ENCODE data around the gene HSPB1.

Gene HSPB1

DNA sequence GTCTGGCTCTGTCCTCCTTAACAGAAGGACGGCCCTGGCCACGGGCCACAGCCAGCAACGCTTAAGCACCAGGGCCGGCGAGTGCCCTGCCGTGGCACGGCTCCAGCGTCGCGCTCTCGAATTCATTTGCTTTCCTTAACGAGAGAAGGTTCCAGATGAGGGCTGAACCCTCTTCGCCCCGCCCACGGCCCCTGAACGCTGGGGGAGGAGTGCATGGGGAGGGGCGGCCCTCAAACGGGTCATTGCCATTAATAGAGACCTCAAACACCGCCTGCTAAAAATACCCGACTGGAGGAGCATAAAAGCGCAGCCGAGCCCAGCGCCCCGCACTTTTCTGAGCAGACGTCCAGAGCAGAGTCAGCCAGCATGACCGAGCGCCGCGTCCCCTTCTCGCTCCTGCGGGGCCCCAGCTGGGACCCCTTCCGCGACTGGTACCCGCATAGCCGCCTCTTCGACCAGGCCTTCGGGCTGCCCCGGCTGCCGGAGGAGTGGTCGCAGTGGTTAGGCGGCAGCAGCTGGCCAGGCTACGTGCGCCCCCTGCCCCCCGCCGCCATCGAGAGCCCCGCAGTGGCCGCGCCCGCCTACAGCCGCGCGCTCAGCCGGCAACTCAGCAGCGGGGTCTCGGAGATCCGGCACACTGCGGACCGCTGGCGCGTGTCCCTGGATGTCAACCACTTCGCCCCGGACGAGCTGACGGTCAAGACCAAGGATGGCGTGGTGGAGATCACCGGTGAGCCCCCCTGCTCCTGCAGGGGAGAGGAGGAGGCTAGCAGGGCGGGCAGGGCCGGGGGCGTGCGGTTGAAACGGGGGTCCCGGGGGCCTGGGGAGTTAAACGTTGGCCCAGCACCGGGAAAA, at the start of gene HSPB1:
HSPB1 (plus strand) TSS at position 327 of the 855 bp plus-strand sequence; CDS start at position 367, 40 bp downstream.
- in situ Hi-C loops (cut with HindIII; ENCODE audit: low sequenced_read_pairs): no loop called here

DNA sequence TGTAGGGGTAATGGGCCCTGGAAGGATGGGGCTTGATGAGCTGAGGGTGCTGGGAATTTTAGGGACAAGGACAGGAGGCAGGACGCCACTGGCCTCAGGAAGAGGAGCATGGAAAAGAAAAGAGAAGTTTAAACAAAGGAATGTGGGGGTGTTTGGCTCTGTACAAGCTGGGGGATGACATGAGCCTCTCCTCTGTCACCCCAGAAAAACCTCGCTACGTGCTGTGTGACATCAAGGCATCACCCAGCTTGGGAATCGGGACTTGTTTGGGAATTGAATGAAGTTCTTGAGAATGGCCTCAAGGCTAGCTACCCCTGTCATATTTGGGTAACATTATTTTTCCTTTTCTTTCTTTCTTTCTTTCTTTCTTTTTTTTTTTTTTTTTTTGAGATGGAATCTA, 47.7 kb upstream of the HSPB1 start:
- TF ChIP-seq, protein P1, sequence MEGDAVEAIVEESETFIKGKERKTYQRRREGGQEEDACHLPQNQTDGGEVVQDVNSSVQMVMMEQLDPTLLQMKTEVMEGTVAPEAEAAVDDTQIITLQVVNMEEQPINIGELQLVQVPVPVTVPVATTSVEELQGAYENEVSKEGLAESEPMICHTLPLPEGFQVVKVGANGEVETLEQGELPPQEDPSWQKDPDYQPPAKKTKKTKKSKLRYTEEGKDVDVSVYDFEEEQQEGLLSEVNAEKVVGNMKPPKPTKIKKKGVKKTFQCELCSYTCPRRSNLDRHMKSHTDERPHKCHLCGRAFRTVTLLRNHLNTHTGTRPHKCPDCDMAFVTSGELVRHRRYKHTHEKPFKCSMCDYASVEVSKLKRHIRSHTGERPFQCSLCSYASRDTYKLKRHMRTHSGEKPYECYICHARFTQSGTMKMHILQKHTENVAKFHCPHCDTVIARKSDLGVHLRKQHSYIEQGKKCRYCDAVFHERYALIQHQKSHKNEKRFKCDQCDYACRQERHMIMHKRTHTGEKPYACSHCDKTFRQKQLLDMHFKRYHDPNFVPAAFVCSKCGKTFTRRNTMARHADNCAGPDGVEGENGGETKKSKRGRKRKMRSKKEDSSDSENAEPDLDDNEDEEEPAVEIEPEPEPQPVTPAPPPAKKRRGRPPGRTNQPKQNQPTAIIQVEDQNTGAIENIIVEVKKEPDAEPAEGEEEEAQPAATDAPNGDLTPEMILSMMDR (IDR thresholded peaks at IDR 0.05; ENCODE audit: low read depth, low read length): no peak
- H3K4me3 ChIP-seq (ENCODE audit: low read depth, low read length): no peak overlapping the region
- no peak for DNase-seq (ENCODE audit: low read depth, low spot score)
- in situ Hi-C loops (cut with HindIII; ENCODE audit: low sequenced_read_pairs): no loop called here

More for the DNA sequence above, at the start of gene HSPB1:
- TF ChIP-seq, protein P1 (IDR thresholded peaks at IDR 0.05; ENCODE audit: low read depth, low read length): no peak
- DNase-seq (ENCODE audit: low read depth, low spot score): peak; percentile 94
- H3K4me3 ChIP-seq (ENCODE audit: low read depth, low read length): peak within 1 kb of the TSS; percentile 98

DNA sequence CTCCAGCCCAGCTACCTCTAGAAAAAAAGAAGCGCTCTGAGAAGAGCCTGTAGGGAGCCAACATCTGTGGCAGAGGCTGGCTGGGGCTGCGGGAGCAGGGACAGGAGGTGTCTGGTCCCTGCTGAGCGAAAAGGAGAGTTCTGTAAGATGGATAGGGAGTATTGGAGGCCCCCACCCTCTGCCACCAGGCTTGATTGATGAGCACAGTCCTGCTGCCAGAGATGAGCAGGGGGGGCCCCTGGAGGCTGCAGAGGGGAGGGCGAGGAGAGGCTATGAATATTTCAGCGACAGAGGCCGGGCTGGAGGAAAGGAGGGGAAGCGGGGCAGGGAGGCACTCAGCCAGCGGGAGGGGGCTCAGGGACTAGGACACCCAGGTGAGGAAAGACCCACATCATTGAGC, 44.5 kb upstream of the HSPB1 start:
- H3K4me3 ChIP-seq (ENCODE audit: low read depth, low read length): no peak overlapping the region
- no peak for DNase-seq (ENCODE audit: low read depth, low spot score)
- TF ChIP-seq, protein P1 (IDR thresholded peaks at IDR 0.05; ENCODE audit: low read depth, low read length): no peak
- in situ Hi-C loops (cut with HindIII; ENCODE audit: low sequenced_read_pairs): no loop called here

DNA sequence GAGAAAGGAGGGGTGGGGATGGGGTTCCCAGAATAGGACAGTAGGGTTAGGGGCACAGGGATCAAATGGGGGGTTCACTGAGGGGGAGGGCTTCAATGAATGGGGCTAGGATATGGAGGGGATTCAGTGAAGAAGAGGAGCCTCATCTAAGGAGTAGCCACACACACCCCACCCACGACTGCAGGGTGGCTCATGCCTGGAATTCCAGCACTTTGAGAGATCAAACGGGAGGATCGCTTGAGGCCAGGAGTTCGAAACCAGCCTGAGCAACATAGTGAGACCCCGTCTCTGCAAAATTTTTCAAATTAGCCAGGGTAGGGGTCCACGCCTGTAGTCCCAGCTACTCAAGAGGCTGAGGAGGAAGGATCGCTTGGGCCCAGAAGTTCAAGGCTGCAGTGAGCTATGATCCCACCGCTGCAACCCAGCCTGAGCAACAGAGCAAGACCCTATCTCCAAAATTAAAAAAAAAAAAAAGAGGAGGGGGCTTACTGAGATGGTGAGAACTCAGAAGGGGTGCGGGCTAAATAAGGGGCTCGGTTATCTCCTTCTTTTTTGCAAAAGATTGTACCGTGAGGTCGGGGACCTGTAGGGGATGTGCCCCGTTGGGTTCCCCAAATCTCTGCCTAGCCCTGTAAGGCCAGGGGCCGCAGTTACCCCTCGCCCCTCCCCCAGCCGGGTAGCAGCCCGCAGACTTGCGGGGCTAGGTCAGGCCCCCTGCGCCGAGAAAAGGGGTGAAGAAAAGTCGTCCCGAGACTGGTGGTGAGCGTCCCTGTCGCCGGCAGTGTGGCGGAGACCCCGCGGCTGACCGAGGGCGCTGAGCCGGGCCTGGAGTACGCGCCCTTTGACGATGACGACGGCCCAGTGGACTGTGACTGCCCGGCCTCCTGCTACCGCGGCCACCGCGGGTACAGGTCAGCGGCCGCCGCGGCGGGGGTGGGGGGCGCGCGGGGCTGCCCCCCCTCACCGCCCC, 43.1 kb upstream of the HSPB1 start:
- no peak for DNase-seq (ENCODE audit: low read depth, low spot score)
- in situ Hi-C loops (cut with HindIII; ENCODE audit: low sequenced_read_pairs): no loop called here
- H3K4me3 ChIP-seq (ENCODE audit: low read depth, low read length): no peak overlapping the region
- TF ChIP-seq, protein P1 (IDR thresholded peaks at IDR 0.05; ENCODE audit: low read depth, low read length): no peak

DNA sequence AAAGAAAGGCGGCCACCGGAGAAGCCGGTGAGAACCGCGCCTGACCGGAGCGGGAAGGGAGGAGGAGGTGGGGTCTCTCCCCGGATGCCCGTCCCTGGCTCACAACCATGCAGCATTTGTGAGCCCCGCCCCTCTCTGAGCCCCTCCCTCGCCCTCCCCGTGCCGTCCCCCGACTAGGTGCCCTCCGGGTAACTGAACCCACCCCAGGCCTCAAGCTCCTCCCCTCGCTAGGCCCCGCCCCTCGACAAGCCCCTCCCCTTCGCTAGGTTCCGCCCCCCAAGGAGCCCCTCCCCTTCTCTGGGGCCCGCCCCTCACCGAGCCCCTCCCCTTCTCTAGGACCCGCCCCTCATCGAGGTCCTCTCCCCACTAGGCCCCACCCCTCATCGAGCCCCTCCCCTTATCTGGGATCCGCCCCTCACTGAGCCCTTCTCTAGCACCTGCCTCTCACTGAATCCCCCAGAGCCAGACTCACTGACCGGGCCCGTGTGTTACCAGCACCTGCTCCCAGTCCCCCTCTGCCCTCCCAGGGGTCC, 42.2 kb upstream of the HSPB1 start:
- DNase-seq (ENCODE audit: low read depth, low spot score): no peak
- peak overlapping the region; percentile 10 for H3K4me3 ChIP-seq (ENCODE audit: low read depth, low read length)
- in situ Hi-C loops (cut with HindIII; ENCODE audit: low sequenced_read_pairs): no loop called here
- TF ChIP-seq, protein P1 (IDR thresholded peaks at IDR 0.05; ENCODE audit: low read depth, low read length): no peak

DNA sequence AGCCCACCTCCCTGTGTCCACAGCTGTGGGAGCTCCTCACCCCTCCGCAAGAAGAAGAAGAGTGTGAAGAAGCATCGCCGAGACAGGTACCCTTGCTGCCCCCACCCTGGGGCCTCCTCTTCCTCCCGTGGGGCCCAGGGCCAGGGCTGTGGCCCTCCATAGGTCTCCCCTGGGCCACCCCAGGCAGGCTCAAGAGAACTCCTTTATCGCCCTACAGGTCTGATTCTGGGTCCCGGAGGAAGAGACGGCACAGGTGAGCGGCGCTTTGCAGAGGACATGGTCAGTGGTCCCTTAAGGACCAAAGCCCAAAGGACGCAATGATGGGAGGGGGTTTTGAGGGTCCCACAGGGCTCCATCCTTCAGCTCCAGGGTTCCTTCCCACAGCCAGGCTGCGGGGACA, 41.1 kb upstream of the HSPB1 start:
- TF ChIP-seq, protein P1 (IDR thresholded peaks at IDR 0.05; ENCODE audit: low read depth, low read length): no peak
- DNase-seq (ENCODE audit: low read depth, low spot score): no peak
- in situ Hi-C loops (cut with HindIII; ENCODE audit: low sequenced_read_pairs): no loop called here
- H3K4me3 ChIP-seq (ENCODE audit: low read depth, low read length): no peak overlapping the region

All from astrocyte of the spinal cord (primary cell).